Duodenal mucosa (tissue), 2 donors: ENCODE data around the gene CYP46A1.

Experiments used
- H3K27ac ChIP-seq: one replicate; pipeline ENCODE4 v1.7.0; 2013; ENCODE audit warnings: low read depth, low read length
- H3K27me3 ChIP-seq, 2 donors: one replicate each; pipeline ENCODE4 v1.7.0; 2013; ENCODE audit warnings: low read length in 2 of 2, control low read depth in 1 of 2; ENCODE audit not compliant: insufficient read depth in 2 of 2, control insufficient read depth in 1 of 2
- H3K36me3 ChIP-seq, 2 donors: one replicate each; pipeline ENCODE4 v1.7.0; 2013; ENCODE audit warnings: low read length in 2 of 2, control low read depth in 1 of 2; ENCODE audit not compliant: insufficient read depth in 2 of 2, control insufficient read depth in 1 of 2
- H3K4me1 ChIP-seq, 2 donors: one replicate each; pipeline ENCODE4 v1.7.0; 2013; ENCODE audit warnings: low read length in 2 of 2, control low read depth in 1 of 2; ENCODE audit not compliant: insufficient read depth in 2 of 2, control insufficient read depth in 1 of 2
- H3K4me3 ChIP-seq, 2 donors: one replicate each; pipeline ENCODE4 v1.7.0; 2013; ENCODE audit warnings: low read length in 2 of 2, low read depth in 1 of 2
- H3K9ac ChIP-seq, 2 donors: one replicate each; pipeline ENCODE4 v1.7.0; 2013; ENCODE audit warnings: low read length in 2 of 2, low read depth in 1 of 2
- H3K9me3 ChIP-seq, 2 donors: one replicate each; pipeline ENCODE4 v1.7.0; 2013; ENCODE audit warnings: low read length in 2 of 2, control low read depth in 1 of 2; ENCODE audit not compliant: control insufficient read depth in 1 of 2

CYP46A1 gene

GRCh38 chr14:99720941-99721791, 37.1 kb downstream of the CYP46A1 start:
- peaks cover 0 to 3% of the 10 kb centered on the region in 2 donors for H3K27me3 ChIP-seq
- no peak overlapping the region for H3K9ac ChIP-seq
- H3K9me3 ChIP-seq, result no peaks in the 10 kb centered on the region
- H3K4me1 ChIP-seq, result no peaks in the 10 kb centered on the region
- H3K36me3 ChIP-seq, result no peaks in the 10 kb centered on the region
- no peak overlapping the region for H3K27ac ChIP-seq
- H3K4me3 ChIP-seq, result no peak overlapping the region

GRCh38 chr14:99721792-99722516, 37.9 kb downstream of the CYP46A1 start:
- no peaks in the 10 kb centered on the region for H3K36me3 ChIP-seq
- H3K4me3 ChIP-seq, result no peak overlapping the region
- H3K27ac ChIP-seq, result no peak overlapping the region
- H3K4me1 ChIP-seq, result no peaks in the 10 kb centered on the region
- H3K9me3 ChIP-seq, result no peaks in the 10 kb centered on the region
- H3K27me3 ChIP-seq, result peaks cover 0 to 3% of the 10 kb centered on the region in 2 donors
- no peak overlapping the region for H3K9ac ChIP-seq

- H3K9me3 ChIP-seq, result no peaks in the 10 kb centered on the region
- no peak overlapping the region for H3K9ac ChIP-seq
- no peaks in the 10 kb centered on the region for H3K36me3 ChIP-seq
- H3K4me3 ChIP-seq, result no peak overlapping the region
- no peak overlapping the region for H3K27ac ChIP-seq
- peaks cover 0 to 3% of the 10 kb centered on the region in 2 donors for H3K27me3 ChIP-seq
- no peaks in the 10 kb centered on the region for H3K4me1 ChIP-seq
Measured at GRCh38 chr14:99722741-99723140, 38.6 kb downstream of the CYP46A1 start.

- Histone ChIP-seq H3K9me3 (no peaks in the 10 kb centered on the region), H3K9ac (no peak overlapping the region), H3K27ac (no peak overlapping the region), H3K4me3 (no peak overlapping the region), H3K27me3 (peaks cover 0 to 3% of the 10 kb centered on the region in 2 donors), H3K36me3 (no peaks in the 10 kb centered on the region), H3K4me1 (no peaks in the 10 kb centered on the region)
Measured at GRCh38 chr14:99724196-99724891, 40.2 kb downstream of the CYP46A1 start.

GRCh38 chr14:99724939-99725773, 41.1 kb downstream of the CYP46A1 start:
- no peak overlapping the region for H3K27ac ChIP-seq
- no peak overlapping the region for H3K9ac ChIP-seq
- peaks cover 0 to 3% of the 10 kb centered on the region in 2 donors for H3K27me3 ChIP-seq
- H3K9me3 ChIP-seq, result no peaks in the 10 kb centered on the region
- no peak overlapping the region for H3K4me3 ChIP-seq
- H3K36me3 ChIP-seq, result no peaks in the 10 kb centered on the region
- H3K4me1 ChIP-seq, result no peaks in the 10 kb centered on the region

GRCh38 chr14:99725774-99726537, 41.9 kb downstream of the CYP46A1 start:
- Histone ChIP-seq H3K36me3 (no peaks in the 10 kb centered on the region), H3K9me3 (no peaks in the 10 kb centered on the region), H3K4me3 (no peak overlapping the region), H3K9ac (no peak overlapping the region), H3K4me1 (peaks cover 0 to 5% of the 10 kb centered on the region in 2 donors), H3K27me3 (peaks cover 5 to 7% of the 10 kb centered on the region in 2 donors), H3K27ac (no peak overlapping the region)

- H3K27ac ChIP-seq, result no peak overlapping the region
- H3K4me1 ChIP-seq, result peaks cover 0 to 5% of the 10 kb centered on the region in 2 donors
- H3K9ac ChIP-seq, result no peak overlapping the region
- H3K4me3 ChIP-seq, result no peak overlapping the region
- no peaks in the 10 kb centered on the region for H3K36me3 ChIP-seq
- H3K27me3 ChIP-seq, result peaks cover 6 to 8% of the 10 kb centered on the region in 2 donors
- H3K9me3 ChIP-seq, result no peaks in the 10 kb centered on the region
Measured at GRCh38 chr14:99726538-99727095, 42.5 kb downstream of the CYP46A1 start.

- Histone ChIP-seq H3K36me3 (no peaks in the 10 kb centered on the region), H3K4me1 (peaks cover 0 to 5% of the 10 kb centered on the region in 2 donors), H3K9ac (no peak overlapping the region), H3K27ac (no peak overlapping the region), H3K4me3 (no peak overlapping the region), H3K9me3 (no peaks in the 10 kb centered on the region), H3K27me3 (peaks cover 5 to 6% of the 10 kb centered on the region in 2 donors)
Measured at GRCh38 chr14:99727096-99727870, 43.2 kb downstream of the CYP46A1 start.
